ENCODE results near the gene LRWD1.
A peak's percentile ranks its signal among the peaks of the same experiment; 100 is the strongest.
"Not testable (repeated sequence)": the region's sequence is repeated elsewhere in the genome, so short reads cannot be mapped to it uniquely, and the experiment has no call there.

LRWD1 gene

GRCh38 chr7:102467581-102468477 lies 3.0 kb downstream of the LRWD1 start:
- no peak for DNase-seq (ENCODE audit: low read depth in 2 of 2, low spot score in 1 of 2)

- no peak for DNase-seq (ENCODE audit: low read depth in 2 of 2, low spot score in 1 of 2)
Observed at GRCh38 chr7:102468478-102469350, 3.9 kb downstream of the LRWD1 start.

GRCh38 chr7:102469351-102469971 lies 4.7 kb downstream of the LRWD1 start:
- no peak for DNase-seq (ENCODE audit: low read depth in 2 of 2, low spot score in 1 of 2)

- DNase-seq (ENCODE audit: low read depth in 2 of 2, low spot score in 1 of 2): no peak
Observed at GRCh38 chr7:102469972-102470825, 5.4 kb downstream of the LRWD1 start.

- DNase-seq (ENCODE audit: low read depth in 2 of 2, low spot score in 1 of 2): no peak
Observed at GRCh38 chr7:102471791-102472125, 7.0 kb downstream of the LRWD1 start.

GRCh38 chr7:102472126-102473041 lies 7.6 kb downstream of the LRWD1 start:
- no peak for DNase-seq (ENCODE audit: low read depth in 2 of 2, low spot score in 1 of 2)

- DNase-seq (ENCODE audit: low read depth in 2 of 2, low spot score in 1 of 2): no peak
Observed at GRCh38 chr7:102473271-102473991, 8.6 kb downstream of the LRWD1 start.

GRCh38 chr7:102474116-102474515 lies 9.3 kb downstream of the LRWD1 start:
- not testable (repeated sequence) for DNase-seq (ENCODE audit: low read depth in 2 of 2, low spot score in 1 of 2)

- not testable (repeated sequence) for DNase-seq (ENCODE audit: low read depth in 2 of 2, low spot score in 1 of 2)
Observed at GRCh38 chr7:102474736-102475435, 10.1 kb downstream of the LRWD1 start.

- DNase-seq (ENCODE audit: low read depth in 2 of 2, low spot score in 1 of 2): peak; percentile 78 to 94
Observed at GRCh38 chr7:102478314-102479208, 13.8 kb downstream of the LRWD1 start, which contains the start of gene POLR2J. Gene POLR2J, minus strand, starts transcription at chr7:102478922. Its CDS starts 62 bp downstream, at chr7:102478860.

GRCh38 chr7:102479209-102479584 lies 14.4 kb downstream of the LRWD1 start:
- not testable (repeated sequence) for DNase-seq (ENCODE audit: low read depth in 2 of 2, low spot score in 1 of 2)

- DNase-seq (ENCODE audit: low read depth in 2 of 2, low spot score in 1 of 2): not testable (repeated sequence)
Observed at GRCh38 chr7:102479982-102480637, 15.3 kb downstream of the LRWD1 start.

- not testable (repeated sequence) for DNase-seq (ENCODE audit: low read depth in 2 of 2, low spot score in 1 of 2)
Observed at GRCh38 chr7:102481962-102482361, 17.2 kb downstream of the LRWD1 start.

GRCh38 chr7:102484317-102484716 lies 19.5 kb downstream of the LRWD1 start:
- DNase-seq (ENCODE audit: low read depth in 2 of 2, low spot score in 1 of 2): not testable (repeated sequence)

- not testable (repeated sequence) for DNase-seq (ENCODE audit: low read depth in 2 of 2, low spot score in 1 of 2)
Observed at GRCh38 chr7:102490529-102491075, 25.8 kb downstream of the LRWD1 start.

GRCh38 chr7:102493220-102493935 lies 28.6 kb downstream of the LRWD1 start:
- not testable (repeated sequence) for DNase-seq (ENCODE audit: low read depth in 2 of 2, low spot score in 1 of 2)

Measured in stimulated activated CD8-positive, alpha-beta memory T cell treated with anti-CD3 and anti-CD28 coated beads, Interleukin-4, amount 100 ng/mL, for 4 hours (primary cell).